Measurements from ENCODE around the gene KRTAP2-1.
"Not testable (repeated sequence)": the region's sequence is repeated elsewhere in the genome, so short reads cannot be mapped to it uniquely, and the experiment has no call there.

KRTAP2-1 gene

GRCh38 chr17:41058741-41059140 is 11.6 kb upstream of the KRTAP2-1 start:
- DNase-seq (ENCODE audit: low read depth in 4 of 4, low spot score in 1 of 4): no peak

GRCh38 chr17:41057547-41057946 is 10.4 kb upstream of the KRTAP2-1 start:
- DNase-seq (ENCODE audit: low read depth in 4 of 4, low spot score in 1 of 4): no peak

DNA sequence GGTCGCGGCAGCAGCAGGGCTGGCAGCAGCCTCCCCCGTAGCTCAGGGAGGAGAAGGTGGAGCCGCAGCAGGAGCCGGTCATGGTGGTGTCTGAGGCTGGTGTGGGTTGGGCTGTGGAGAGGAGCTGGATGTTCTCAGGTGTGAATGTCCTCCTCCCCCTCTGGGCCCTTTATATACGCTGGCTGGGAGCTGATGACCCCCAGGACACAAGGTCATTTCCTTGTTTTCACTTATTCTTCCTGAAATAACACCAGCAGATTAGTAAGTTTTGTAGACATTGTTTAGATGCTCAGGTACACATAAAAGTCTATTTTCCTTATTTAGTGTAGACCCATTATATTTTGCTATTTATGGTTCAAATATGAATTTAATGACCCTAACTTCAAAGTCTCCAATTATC is 8.0 kb upstream of the KRTAP2-1 start, which contains the start of gene KRTAP2-2:
Gene KRTAP2-2 (minus strand): TSS at position 101 of the 400 bp plus-strand sequence. CDS start 19 bp downstream, at position 82.
- DNase-seq (ENCODE audit: low read depth in 4 of 4, low spot score in 1 of 4): not testable (repeated sequence)

DNA sequence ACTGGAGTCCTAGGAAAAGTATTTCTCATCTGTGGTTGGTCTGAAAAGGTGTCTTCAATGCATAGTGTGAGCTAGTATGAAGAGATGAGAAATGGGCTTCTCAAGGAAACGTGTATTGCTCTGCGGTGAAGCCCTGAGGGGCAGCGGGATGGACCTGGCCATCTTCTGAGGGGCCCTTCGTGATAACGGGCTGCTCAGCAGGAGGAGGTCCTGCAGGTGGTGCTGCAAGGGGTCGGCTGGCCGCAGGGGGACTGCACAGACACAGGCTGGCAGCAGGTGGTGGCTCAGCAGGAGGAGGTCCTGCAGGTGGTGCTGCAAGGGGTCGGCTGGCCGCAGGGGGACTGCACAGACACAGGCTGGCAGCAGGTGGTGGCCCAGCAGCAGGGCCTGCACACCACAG is 7.4 kb upstream of the KRTAP2-1 start:
- DNase-seq (ENCODE audit: low read depth in 4 of 4, low spot score in 1 of 4): not testable (repeated sequence)

GRCh38 chr17:41054025-41054424 is 6.9 kb upstream of the KRTAP2-1 start:
- no peak for DNase-seq (ENCODE audit: low read depth in 4 of 4, low spot score in 1 of 4)

- no peak for DNase-seq (ENCODE audit: low read depth in 4 of 4, low spot score in 1 of 4)
Observed at GRCh38 chr17:41052566-41052965, 5.5 kb upstream of the KRTAP2-1 start.

- DNase-seq (ENCODE audit: low read depth in 4 of 4, low spot score in 1 of 4): no peak
Observed at GRCh38 chr17:41049110-41049509, 2.0 kb upstream of the KRTAP2-1 start.

DNA sequence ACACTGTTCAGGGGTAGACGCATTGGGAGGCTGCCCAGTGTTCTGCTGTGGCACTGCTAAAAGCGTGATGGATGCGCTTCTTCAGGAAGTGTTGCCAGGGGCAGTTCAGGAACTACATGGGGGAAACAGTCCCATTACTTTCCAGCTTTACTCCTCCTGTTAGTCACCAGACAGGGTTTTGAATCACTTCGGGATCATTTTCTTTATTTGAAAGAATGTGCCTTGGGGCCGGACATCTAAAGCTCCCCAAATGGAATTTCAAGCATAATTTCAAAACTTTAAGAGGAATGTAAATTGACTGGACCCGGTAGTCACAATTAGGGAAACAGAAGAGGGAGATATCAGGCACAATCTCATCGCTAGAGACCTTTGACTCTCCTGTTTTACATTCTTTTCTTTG is 1.3 kb upstream of the KRTAP2-1 start:
- no peak for DNase-seq (ENCODE audit: low read depth in 4 of 4, low spot score in 1 of 4)

DNA sequence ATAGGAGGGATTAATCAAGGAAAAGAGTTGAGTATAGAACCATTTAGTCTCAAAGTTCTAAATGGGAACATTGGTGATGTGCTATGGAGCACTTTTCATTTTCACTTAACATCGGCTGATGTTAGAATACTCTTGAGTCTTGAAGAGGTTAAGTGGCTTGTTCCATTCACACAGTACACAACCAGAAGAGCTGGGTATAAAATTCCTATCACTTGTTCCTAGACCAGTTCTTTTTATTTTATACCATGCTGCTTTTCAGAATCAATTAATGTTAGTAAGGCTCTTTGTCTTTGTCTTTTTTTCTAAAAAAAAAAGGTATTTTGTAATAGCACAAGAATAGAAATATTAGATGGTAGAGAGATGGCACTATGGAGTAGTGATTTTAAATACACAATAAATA is 4.2 kb downstream of the KRTAP2-1 start:
- DNase-seq (ENCODE audit: low read depth in 4 of 4, low spot score in 1 of 4): no peak

GRCh38 chr17:41040783-41041571 is 6.1 kb downstream of the KRTAP2-1 start, which contains the start of gene KRTAP1-1:
KRTAP1-1 (minus strand) TSS chr17:41041450; CDS start chr17:41041397, 53 bp downstream.
- DNase-seq (ENCODE audit: low read depth in 4 of 4, low spot score in 1 of 4): not testable (repeated sequence)

GRCh38 chr17:41037853-41038350 is 9.2 kb downstream of the KRTAP2-1 start:
- no peak for DNase-seq (ENCODE audit: low read depth in 4 of 4, low spot score in 1 of 4)

GRCh38 chr17:41034346-41034935 is 12.7 kb downstream of the KRTAP2-1 start, which contains the start of gene KRTAP1-3:
KRTAP1-3 (minus strand) TSS chr17:41034874; CDS start chr17:41034821, 53 bp downstream.
- not testable (repeated sequence) for DNase-seq (ENCODE audit: low read depth in 4 of 4, low spot score in 1 of 4)

GRCh38 chr17:41029633-41030245 is 17.4 kb downstream of the KRTAP2-1 start, which contains the start of gene KRTAP1-4:
KRTAP1-4 (minus strand) TSS chr17:41030195; CDS start chr17:41030078, 117 bp downstream.
- no peak for DNase-seq (ENCODE audit: low read depth in 4 of 4, low spot score in 1 of 4)

- no peak for DNase-seq (ENCODE audit: low read depth in 4 of 4, low spot score in 1 of 4)
Observed at GRCh38 chr17:41026715-41027471, 20.2 kb downstream of the KRTAP2-1 start, which contains the start of gene KRTAP1-5. KRTAP1-5 (minus strand) TSS chr17:41027208; CDS start chr17:41027155, 53 bp downstream.

DNA sequence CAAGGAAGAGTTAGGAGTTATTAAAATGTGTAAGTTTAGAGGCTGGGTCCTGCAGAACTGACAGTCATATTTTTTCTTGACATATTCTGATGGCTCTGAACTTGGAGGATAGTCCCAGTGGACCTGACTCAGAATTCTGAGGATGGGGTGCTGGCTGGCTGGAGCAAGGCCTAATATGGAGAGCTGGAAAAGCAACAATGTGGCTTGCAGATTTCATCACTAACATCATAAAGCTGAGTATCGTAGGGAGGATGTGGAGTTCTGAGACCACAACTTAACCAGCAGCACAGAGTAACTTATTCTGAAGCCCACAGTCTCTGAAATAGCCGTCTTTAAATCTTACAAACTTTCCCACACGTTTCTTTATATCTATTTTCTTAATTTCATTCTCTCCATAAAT is 22.4 kb downstream of the KRTAP2-1 start:
- DNase-seq (ENCODE audit: low read depth in 4 of 4, low spot score in 1 of 4): no peak

GRCh38 chr17:41020336-41020735 is 26.8 kb downstream of the KRTAP2-1 start:
- no peak for DNase-seq (ENCODE audit: low read depth in 4 of 4, low spot score in 1 of 4)

GRCh38 chr17:41019415-41019814 is 27.7 kb downstream of the KRTAP2-1 start:
- DNase-seq (ENCODE audit: low read depth in 4 of 4, low spot score in 1 of 4): no peak

GRCh38 chr17:41018541-41018940 is 28.6 kb downstream of the KRTAP2-1 start:
- DNase-seq (ENCODE audit: low read depth in 4 of 4, low spot score in 1 of 4): no peak

GRCh38 chr17:41016578-41017215 is 30.4 kb downstream of the KRTAP2-1 start:
- no peak for DNase-seq (ENCODE audit: low read depth in 4 of 4, low spot score in 1 of 4)

GRCh38 chr17:41015454-41015853 is 31.7 kb downstream of the KRTAP2-1 start:
- DNase-seq (ENCODE audit: low read depth in 4 of 4, low spot score in 1 of 4): no peak

Measured in stimulated activated CD4-positive, alpha-beta T cell treated with anti-CD3 and anti-CD28 coated beads, Interleukin-1b, Interleukin-23, amount 100 ng/mL, for 24 hours (primary cell).